ENCODE results near the gene MEIS3. TPM values are rescaled to one million over a fixed set of nuclear protein-coding genes. Genes with fewer than 3 reads are reported as not detected.

The MEIS3 gene
- total and polyA plus RNA-seq, 9 of the 15 experiments (the other 6 are each of a cell fraction or from before 2014, with no cell fraction given) = 0.06 to 0.80 (median 0.25) TPM; not detected in 1

GRCh38 chr19:47413941-47414340 is 5.4 kb downstream of the MEIS3 start:
- no TSS peak for BruUV-seq (replicated peaks)
- CTCF ChIA-PET (ENCODE audit: low intra/inter-chr PET ratio) = interaction anchor here (0.8 kb wide), 1 partner anchor 130 kb away, joined by 3 read pairs; no protein-coding TSS in a partner anchor
- no peak for TF ChIP-seq ZNF316 (IDR thresholded peaks at IDR 0.05)
- TF ChIP-seq TAF7 (tag; IDR thresholded peaks at IDR 0.05) = no peak
- no peak for TF ChIP-seq NUFIP1 (IDR thresholded peaks at IDR 0.05; ENCODE audit: partially characterized antibody)
- TF ChIP-seq BMI1 (IDR thresholded peaks at IDR 0.05; ENCODE audit: low read length) = no peak
- no peak for TF ChIP-seq E2F5 (CRISPR knock-in tag; IDR thresholded peaks at IDR 0.05)
- TF ChIP-seq ARID1B (IDR thresholded peaks at IDR 0.05) = no peak
- no peak for TF ChIP-seq ZNF766 (CRISPR knock-in tag; conservative IDR thresholded peaks at IDR 0.05)
- no peak for TF ChIP-seq RERE (CRISPR knock-in tag; IDR thresholded peaks at IDR 0.05; ENCODE audit: borderline replicate concordance)
- TF ChIP-seq GTF3C2 (IDR thresholded peaks at IDR 0.05; ENCODE audit: borderline replicate concordance, extremely low read depth, insufficient read length) = no peak
- no peak for TF ChIP-seq ZNF133 (CRISPR knock-in tag; IDR thresholded peaks at IDR 0.05)
- TF ChIP-seq, protein P1, sequence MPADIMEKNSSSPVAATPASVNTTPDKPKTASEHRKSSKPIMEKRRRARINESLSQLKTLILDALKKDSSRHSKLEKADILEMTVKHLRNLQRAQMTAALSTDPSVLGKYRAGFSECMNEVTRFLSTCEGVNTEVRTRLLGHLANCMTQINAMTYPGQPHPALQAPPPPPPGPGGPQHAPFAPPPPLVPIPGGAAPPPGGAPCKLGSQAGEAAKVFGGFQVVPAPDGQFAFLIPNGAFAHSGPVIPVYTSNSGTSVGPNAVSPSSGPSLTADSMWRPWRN (IDR thresholded peaks at IDR 0.05; ENCODE audit: low read depth) = no peak
- TF ChIP-seq MCM3 (IDR thresholded peaks at IDR 0.05) = no peak

More at GRCh38 chr19:47413941-47414340, 5.4 kb downstream of the MEIS3 start:
- DNase-seq (ENCODE audit: extremely low read depth in 1 of 4, low spot score in 3 of 4) (no peak), ATAC-seq (no peak), FAIRE-seq (no peak)
- H2AFZ ChIP-seq (ENCODE audit: low read depth, low read length) = no peak overlapping the region
- H3K4me1 ChIP-seq (replicated peaks in 1 of 2; ENCODE audit: control insufficient read depth in 2 of 2, insufficient read depth in 2 of 2, low read length in 2 of 2) = peaks cover 4 to 22% of the 10 kb centered on the region in 2 experiments; a peak in 4 of 5 replicates
- in situ Hi-C loops (cut with MboI) = loop anchor here (10.0 kb wide), 1 partner anchor 259 kb away; no protein-coding TSS in a partner anchor
- WGBS (ENCODE audit: insufficient coverage, low coverage, missing lambda C conversion rate) = 39% methylated on average over 16 of the region's 16 CpGs
- POLR2A ChIA-PET = no interaction called here
- no peaks in the 10 kb centered on the region for H3K79me2 ChIP-seq (ENCODE audit: control insufficient read depth, insufficient read depth, low read length)
- no peaks in the 10 kb centered on the region for H3K9me1 ChIP-seq (ENCODE audit: control insufficient read depth, insufficient read depth, low read length)
- no peak overlapping the region for H3K27ac ChIP-seq (ENCODE audit: extremely low read depth, low read depth, low read length)
- H3K9me3 ChIP-seq (replicated peaks; ENCODE audit: control insufficient read depth, insufficient read depth, low read depth, low read length) = no peaks in the 10 kb centered on the region
- H3K36me3 ChIP-seq (ENCODE audit: control insufficient read depth, insufficient read depth, low read length) = no peaks in the 10 kb centered on the region
- H4K20me1 ChIP-seq (replicated peaks; ENCODE audit: control insufficient read depth, insufficient read depth, low read length) = 0 out of 2 replicates have a peak, but pooled peaks cover 8% of the 10 kb centered on the region
- H3K4me2 ChIP-seq (ENCODE audit: insufficient read depth, low read length) = no peak overlapping the region
- H3K4me3 ChIP-seq = no peak overlapping the region
- peaks cover 40 to 70% of the 10 kb centered on the region in 2 experiments for H3K27me3 ChIP-seq (ENCODE audit: control insufficient read depth in 2 of 2, insufficient read depth in 2 of 2, low read length in 2 of 2)
- H3K9ac ChIP-seq (ENCODE audit: insufficient read depth in 1 of 2, low read depth in 2 of 2, low read length in 2 of 2) = no peak overlapping the region
- intact Hi-C loops (cut with micrococcal nuclease) = no loop called here
